ENCODE data around the gene CCDC185.
"Not testable (repeated sequence)": the region's sequence is repeated elsewhere in the genome, so short reads cannot be mapped to it uniquely, and the experiment has no call there.

Gene CCDC185

DNA sequence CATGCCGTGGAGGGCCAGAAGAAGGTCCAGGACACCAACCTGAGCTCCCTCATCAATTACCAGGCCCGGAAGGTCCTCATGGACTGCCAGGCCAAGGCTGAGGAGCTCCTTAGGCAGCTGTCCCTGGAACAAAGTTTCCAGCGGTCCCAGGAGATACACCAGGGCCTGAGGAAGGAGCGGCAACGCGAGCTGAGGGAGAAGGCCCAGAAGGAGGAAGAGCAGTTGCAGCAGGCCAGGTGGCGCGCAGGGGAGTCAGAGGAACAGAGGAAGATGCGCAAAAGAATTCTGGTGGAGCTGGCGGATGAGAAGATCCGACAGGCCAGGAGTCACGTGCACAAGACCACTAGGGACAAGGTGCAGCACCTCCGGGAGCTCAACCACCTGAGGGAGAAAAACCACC, 1.5 kb downstream of the CCDC185 start:
- DNase-seq (ENCODE audit: low read depth in 2 of 2), result no peak

DNA sequence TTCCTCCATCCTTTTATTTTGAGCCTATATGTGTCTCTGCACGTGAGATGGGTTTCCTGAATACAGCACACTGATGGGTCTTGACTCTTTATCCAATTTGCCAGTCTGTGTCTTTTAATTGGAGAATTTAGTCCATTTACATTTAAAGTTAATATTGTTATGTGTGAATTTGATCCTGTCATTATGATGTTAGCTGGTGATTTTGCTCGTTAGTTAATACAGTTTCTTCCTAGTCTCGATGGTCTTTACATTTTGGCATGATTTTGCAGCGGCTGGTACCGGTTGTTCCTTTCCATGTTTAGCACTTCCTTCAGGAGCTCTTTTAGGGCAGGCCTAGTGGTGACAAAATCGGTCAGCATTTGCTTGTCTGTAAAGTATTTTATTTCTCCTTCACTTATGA, 6.2 kb downstream of the CCDC185 start:
- DNase-seq (ENCODE audit: low read depth in 2 of 2), result not testable (repeated sequence)

DNA sequence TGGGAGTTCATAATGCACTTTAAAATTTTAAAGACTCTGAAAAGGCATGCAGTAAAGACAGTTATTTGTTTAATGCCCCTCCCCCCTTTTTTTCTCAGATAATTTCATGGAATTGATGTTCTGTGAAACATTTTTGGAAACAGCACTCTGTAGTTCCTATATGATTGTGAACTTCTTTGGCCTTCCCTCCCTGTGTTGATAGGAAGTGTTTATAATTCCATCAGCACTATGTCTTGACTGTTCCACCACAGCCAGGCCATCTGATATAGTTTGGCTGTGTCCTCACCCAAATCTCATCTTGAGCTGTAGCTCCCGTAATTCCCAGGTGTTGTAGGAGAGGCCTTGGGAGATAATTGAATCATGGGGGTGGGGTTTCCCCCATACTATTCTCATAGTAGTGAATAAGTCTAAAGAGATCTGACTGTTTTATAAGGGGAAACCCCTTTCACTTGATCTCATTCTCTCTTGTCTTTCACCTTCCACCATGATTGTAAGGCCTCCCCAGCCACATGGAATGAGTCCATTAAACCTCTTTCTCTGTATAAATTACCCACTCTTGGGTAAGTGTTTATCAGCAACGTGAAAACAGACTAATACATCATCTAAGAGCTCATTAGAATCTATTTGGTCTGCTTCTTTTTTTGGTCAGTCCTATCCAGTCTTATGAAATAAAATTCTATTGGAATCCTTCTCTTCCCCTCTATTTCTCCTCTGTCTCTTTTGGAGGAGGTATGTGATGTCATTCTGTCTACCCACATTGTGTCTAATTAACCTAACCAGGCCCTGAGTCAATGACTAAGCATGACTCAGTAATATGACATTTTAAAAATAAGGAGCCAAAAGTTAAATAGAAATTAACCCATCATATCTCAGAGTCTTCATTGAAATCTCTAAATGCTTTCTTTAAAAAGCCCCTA, 8.9 kb downstream of the CCDC185 start:
- no peak for DNase-seq (ENCODE audit: low read depth in 2 of 2)

DNA sequence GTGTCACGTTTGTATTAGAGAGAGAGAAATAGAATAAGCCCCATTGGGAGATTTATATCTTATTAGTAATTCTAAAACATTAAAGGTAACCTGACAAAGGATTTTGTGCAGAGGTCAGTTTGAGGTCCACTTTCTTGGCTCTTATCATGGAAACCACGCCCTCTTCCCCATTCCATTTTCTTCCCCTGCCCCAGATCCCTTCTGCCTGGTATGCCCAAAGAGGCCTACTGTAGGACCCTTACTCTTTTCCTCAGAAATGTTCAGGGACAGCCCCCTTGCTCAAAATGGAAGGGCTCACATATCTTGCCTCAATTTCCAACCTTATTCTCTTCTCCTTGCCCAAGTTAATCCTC, 9.6 kb downstream of the CCDC185 start:
- DNase-seq (ENCODE audit: low read depth in 2 of 2), result no peak

DNA sequence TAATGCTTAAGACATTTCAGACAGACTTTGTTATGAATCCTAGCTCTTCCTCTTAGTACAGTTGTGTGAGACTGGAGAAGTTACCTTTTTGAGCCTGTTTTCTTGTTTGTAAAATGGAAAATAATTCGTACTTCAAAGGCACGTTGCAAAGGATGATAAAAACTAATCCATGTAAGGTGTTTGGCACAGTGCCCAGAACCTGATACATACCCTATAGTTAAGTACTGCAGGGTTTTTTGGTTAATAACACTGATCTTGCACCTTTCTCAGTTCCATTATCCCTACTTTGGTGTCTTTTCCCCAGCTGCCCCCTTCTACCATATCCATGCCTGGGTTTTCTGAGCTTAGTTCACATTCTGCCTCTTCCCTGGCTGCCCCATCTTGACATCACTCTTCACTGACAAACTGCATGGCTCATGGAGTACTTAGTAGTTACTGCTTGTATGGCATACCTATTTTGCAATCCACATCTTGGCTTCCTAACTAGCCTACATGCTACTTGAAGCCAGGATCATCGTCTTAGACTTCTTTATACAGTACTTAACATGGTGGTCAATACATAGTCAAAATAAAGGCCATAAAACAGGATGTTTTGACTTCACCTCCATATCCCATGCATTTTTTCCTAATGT, 10.1 kb downstream of the CCDC185 start:
- no peak for DNase-seq (ENCODE audit: low read depth in 2 of 2)

DNA sequence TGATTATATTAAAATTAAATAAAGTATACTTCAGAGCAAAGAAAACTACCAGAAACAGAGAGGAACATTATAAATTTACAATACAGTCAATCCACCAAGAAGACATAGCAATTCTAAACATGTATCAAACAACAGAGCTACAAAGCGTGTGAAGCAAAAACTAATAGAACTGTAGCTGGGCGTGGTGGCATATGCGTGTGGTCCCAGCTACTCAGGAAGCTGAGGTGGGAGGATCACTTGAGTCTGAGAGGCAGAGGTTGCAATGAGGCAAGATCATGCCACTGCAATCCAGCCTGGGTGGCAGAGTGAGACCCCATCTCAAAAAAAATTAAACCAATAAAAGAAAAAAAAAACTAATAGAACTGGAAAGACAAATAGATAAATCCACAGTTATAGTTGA, 12.3 kb downstream of the CCDC185 start:
- DNase-seq (ENCODE audit: low read depth in 2 of 2), result no peak

DNA sequence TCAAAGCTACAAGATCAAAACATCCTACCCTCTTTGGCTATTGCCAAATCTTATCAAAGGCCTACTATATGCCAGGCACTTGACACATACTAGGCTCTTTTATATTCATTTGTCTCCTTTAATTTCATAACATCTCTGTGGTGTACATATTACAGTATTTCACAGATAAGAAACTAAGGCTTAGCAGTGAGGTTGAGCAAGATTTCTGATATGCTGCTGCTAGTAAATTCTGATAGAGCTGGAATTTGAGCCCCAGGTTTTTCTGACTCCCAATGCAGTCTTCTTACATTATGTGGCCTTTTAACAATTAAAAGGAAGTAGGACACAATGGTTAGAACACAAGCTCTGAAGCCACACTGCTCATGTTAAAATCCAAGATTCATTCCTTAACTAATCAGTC, 16.8 kb downstream of the CCDC185 start:
- no peak for DNase-seq (ENCODE audit: low read depth in 2 of 2)

DNA sequence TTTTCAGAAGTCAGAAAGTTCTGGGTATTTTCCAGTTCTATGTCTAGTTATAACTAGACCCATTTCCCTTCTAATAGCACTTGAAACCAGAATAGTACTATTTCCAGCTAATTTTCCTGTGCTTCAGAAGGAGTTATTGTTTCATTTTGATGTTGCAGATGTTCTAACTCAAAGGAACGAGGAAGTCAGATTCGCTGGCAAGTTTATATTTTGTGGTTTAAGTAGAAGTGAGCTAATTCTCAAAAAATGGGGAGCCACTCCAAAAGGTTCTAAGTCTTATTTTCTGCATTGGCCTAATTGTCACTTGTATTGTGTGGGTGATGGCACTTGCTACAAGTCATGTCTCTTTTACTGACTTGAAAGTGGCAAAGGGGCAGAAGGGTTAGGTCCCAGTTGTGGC, 18.1 kb downstream of the CCDC185 start:
- DNase-seq (ENCODE audit: low read depth in 2 of 2), result no peak

DNA sequence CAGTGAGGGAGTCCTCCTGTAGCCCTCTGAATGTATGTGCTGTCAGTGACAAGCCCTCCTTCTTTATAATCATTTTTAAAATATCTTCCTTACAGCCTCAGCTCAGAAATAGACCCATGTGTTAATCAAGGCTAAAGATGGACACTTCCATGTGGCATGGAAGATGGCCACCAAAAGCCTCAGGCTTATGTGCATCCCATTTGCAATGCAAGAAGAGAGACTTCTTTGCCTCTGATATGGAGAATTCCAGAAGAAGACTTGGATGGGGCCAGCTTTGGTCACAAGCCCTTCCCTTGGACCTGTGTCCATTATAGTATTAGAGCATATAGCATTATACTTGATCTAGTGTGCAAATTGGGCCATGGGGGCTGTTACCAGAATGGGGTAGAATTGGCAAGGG, 18.5 kb downstream of the CCDC185 start:
- no peak for DNase-seq (ENCODE audit: low read depth in 2 of 2)

DNA sequence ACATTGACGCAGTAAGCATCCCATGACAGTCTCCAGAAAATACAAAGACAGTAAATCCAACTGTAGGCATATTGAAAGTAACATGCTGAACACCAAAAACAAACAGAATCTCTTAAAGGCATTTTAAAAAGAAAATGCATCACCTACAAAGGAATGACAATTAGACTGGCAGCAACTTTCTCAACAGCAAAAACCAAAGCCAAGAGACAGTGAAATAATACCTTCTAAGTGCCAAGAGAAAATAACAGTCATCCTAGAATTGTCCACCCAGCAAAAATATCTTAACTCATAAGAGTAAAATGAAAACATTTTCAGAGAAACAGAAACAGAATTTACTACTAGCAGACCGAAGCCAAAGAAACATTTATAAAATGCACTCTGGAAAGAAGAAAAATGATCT, 20.0 kb downstream of the CCDC185 start:
- DNase-seq (ENCODE audit: low read depth in 2 of 2), result no peak

DNA sequence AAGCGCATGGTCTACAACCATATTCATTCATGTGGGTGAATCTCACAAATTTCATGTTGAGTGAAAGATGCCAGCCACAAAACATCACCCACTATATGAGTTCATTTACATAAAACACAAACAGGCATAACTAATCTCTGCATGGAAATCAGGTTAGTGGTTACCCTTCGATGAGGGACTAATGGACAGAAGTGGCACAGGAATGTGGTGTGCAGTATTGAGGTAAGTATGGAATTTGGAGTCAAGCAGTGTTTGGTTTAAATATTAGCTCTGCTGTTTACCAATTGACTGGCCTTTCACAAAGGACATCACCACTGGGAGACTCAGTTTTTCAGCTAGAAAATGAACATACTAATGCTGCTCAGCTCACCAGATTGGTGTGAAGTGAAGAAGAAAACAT, 24.2 kb downstream of the CCDC185 start:
- no peak for DNase-seq (ENCODE audit: low read depth in 2 of 2)

DNA sequence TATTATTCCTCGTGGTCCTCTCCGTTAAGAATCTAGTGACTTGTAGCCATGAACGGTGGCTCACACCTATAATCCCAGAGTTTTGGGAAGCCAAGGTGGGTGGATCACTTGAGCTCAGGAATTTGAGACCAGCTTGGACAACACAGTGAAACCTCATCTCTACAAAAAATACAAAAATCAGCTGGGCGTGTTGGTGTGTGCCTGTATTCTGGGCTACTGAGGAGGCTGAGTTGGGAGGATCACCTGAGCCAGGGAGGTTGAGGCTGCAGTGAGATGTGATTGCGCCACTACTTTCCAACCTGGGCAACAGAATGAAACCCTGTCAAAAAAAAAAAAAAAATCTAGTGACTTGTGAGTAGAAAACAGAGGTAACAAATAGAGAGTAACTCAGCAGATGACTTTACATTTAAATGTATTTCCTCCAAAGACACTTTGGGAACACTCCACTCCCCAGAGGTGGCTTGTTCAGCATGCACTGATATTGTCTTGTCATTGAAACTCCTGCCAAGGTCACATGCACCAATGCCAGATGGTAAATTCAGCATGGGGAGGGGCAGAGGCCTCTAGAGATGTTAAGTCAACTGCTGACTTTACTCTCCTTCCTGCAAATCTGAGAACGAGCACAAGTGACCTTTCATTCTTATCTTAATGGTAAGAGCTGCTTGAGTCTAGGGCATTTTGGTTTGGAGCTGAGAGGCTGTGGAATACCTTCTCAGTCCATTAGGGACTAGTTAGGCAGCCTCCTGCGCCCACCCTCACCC, 24.9 kb downstream of the CCDC185 start:
- DNase-seq (ENCODE audit: low read depth in 2 of 2), result no peak

DNA sequence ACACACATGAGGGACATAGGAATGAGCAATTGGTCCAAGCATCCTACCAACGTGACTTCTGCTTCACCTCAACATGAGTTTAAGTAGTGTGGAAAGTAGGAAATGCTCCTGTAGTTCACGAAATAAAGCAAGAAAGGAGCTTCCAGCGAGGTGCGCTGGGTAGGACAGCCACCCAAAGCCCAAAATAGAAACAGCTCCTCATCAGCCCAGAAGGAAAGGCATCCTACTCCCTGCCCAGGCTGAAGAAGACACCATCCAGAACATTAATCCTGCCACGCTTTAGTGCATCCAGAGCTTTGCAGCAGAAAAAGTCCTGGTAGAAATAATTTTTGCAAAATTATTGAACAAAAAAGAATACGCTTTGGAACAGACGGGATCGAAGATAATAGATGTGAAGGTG, 25.9 kb downstream of the CCDC185 start:
- DNase-seq (ENCODE audit: low read depth in 2 of 2), result no peak

DNA sequence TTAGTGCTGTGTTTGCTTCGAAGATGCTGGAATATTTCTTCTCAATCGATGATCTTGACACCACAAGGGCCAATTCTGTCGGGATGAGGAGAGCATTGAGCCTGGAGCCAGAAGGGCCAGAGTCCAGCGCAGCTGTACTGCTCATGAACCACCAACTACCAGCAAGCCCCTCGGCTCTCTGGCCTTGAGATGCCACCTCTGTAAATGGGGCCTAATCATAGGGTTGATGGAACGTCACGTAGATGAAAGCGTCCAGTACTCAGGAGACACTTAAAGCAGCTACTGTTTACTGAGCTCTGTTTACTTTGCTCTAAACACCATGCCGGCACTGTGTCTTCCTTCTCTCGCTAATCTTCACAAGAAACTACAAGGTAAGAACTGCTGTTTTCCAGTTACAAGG, 26.3 kb downstream of the CCDC185 start:
- DNase-seq (ENCODE audit: low read depth in 2 of 2), result no peak

DNA sequence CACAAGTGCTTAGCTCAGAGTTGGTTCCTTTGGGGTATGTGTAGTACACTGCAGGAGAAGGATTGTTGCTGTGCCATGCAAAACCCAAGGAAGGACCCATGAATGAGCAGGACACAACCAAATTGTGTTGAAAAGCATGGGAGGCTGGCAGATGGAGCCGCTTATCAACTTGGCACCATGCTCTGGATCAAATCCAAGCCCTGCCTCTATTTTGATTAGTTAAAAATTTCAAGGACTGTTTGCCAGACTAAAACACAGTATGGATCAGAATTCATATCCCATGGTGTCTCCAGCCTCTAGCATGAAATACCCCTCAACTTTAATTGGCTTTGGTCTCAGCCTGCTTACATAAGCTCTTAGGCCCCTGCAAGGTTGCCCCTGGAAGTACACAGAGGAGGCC, 27.8 kb downstream of the CCDC185 start:
- DNase-seq (ENCODE audit: low read depth in 2 of 2), result no peak

DNA sequence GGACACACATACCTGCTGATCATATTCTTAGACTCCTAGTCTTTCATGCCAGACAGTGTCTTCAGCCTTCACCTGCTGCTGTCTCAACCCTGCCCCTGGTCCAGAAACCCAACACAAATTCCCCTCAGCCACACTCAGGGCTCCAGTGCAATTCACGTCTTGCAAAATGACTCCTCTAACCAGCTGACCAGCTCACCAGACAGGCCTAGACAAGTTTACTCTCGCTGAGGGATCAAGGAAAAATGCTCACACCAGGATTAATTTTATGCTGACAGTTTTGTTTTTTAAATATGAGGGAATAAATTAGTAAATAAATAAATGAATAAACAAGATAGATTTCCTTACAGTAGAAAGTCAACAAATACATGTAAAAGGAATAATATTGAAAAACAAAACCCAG, 28.5 kb downstream of the CCDC185 start:
- DNase-seq (ENCODE audit: low read depth in 2 of 2), result no peak

DNA sequence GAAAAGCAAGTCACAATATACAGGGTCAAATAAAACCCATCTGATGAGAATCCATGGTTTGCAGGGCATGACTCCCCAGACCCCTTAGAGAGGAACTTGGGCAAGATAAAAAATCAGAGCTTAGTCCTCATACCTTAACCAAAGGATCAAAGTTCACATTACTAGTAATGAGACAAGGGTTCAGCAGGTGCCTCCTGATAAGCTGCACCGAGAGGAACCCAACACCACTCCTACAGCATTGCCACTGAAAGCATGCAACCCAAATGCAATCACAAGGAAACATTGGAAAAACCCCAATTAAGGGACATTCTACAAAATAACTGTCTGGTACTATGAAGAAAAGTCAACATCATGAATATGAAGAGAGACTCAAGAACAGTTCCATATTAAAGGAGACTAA, 29.7 kb downstream of the CCDC185 start:
- DNase-seq (ENCODE audit: low read depth in 2 of 2), result no peak

DNA sequence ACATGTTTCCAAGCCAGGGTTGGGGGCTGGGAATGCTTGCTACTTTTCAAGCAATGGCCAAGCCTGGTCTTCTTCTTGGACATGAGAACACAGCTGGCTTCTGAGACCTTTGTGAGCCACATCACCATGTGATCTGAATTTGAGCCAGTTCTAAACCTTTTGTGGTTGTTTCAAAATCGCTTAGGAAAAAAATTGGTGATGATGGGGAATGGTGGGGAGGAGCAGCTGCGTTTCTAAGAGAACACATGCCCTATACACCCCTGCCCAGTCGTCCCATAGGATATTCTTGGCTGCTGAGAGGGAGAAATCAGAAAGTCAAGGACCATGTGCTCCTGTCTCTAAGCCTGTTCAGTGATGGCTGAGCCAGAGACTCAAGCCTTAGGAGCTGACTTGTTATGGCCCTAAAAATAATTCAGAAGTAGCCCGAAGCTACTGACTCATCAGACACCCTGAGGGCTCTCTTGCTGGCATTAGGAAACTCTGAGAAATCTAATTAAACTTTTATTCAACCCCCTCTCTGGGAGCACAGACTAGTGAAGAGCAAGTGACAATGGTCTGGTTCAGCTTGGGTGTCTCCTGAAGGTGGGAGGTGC, 30.5 kb downstream of the CCDC185 start:
- no peak for DNase-seq (ENCODE audit: low read depth in 2 of 2)

DNA sequence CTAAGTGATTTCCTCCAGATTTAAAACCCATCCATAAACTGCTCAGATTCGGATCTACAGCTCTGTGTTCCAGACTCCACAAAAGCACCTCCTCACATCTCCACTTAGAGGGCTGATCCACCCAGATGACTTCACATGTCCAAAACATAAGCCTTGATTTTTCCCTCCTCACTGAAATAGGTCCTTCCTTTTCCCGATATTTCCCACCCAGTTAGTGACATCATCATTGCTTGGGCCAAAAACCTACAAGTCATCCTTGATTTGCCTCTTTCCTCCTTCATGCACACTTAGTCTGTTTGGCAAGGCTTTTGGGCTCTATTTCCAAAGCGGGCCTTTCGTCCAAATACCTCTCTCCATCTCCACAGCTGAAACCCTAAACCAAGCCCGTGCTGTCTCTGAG, 32.3 kb downstream of the CCDC185 start:
- no peak for DNase-seq (ENCODE audit: low read depth in 2 of 2)

DNA sequence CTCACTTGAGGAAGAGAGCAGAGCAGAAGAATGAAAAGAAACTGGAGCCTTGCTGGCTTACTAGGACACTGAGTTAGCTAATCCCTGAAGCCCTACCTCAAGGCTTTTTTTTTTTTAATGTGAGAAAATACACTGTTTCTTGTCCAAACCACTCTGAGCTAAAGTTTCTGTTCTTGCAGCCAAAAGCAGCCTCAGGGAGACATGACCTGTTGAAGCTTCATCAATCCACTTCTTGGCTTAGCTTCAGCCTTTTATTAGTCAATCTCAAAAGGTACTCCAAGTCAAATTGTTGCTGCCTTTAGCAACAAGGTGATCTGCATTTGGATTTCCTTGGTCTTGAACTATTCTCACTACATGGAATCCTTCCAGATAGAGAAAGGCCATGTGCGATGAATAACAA, 33.7 kb downstream of the CCDC185 start:
- no peak for DNase-seq (ENCODE audit: low read depth in 2 of 2)

DNA sequence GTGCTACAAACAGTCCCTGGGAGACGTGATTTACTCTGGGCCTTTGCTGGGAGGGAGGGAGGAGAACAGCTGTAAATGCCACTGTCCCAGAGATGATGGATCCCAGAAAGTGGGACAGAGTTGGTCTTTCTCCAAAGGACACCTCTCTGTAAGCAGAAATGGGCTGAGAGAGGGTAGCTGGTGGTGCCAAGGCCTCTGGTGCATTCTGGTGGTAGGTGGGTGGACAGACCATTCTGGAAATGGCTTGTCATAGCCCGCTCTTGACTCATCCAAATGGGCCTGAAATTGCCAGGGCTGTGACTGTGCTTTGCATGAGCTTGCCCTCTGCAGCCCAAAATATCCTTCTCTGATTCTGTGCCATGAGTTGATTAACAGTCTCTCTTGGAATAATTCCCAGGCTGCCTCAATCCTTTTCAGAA, 36.1 kb downstream of the CCDC185 start:
- DNase-seq (ENCODE audit: low read depth in 2 of 2), result no peak

DNA sequence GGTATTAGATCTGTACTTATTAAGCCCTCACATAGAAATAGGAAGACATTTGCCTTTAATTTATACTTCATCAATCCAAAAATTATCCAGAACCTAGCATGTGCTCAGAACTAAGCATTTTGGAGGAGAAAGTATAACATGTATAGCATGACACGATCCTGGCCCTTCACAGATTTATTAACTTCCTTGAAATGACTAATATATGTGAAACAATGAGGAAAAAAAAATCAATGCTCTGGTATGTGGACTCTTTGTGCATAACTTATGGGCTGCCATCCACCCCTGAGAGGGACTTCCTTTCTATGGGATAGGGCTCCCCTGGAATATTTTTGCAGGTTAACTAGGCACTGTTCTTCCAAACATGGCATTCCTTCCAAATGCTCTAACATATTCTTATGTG, 36.6 kb downstream of the CCDC185 start:
- no peak for DNase-seq (ENCODE audit: low read depth in 2 of 2)

All from stimulated activated CD8-positive, alpha-beta memory T cell treated with anti-CD3 and anti-CD28 coated beads, Interleukin-15, amount 100 ng/mL, for 48 hours (primary cell).